Measurements from ENCODE around the gene TP53I11. TPM values are rescaled to one million over a fixed set of nuclear protein-coding genes. Genes with fewer than 3 reads are reported as not detected.

The TP53I11 gene
- total RNA-seq, 4 donors from 2014 or later, result 5.4 to 17.2 (median 12.8) TPM

DNA sequence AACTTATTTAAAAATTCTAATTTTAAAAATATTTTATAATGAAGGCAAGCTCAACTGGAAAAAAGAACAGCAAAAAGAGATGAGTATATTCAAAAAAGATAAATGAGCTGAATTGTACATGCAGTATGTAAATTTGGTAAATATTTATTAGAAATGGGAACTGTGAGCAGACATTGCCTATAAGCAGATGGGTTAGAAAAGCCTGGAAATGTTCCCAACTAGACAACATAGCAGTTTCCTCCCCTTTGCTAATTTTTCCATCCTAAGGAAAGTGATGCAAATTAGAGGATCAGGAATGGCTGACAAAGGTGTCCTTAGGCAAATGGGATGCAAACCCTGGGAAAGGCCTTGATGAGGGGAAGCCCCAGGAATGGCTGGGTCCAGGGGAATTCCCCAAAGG is 37.2 kb downstream of the TP53I11 start:
- no peaks in the 10 kb centered on the region for H3K9me3 ChIP-seq
- no peak for TF ChIP-seq POLR2A (IDR thresholded peaks at IDR 0.05)
- TF ChIP-seq, protein P1, sequence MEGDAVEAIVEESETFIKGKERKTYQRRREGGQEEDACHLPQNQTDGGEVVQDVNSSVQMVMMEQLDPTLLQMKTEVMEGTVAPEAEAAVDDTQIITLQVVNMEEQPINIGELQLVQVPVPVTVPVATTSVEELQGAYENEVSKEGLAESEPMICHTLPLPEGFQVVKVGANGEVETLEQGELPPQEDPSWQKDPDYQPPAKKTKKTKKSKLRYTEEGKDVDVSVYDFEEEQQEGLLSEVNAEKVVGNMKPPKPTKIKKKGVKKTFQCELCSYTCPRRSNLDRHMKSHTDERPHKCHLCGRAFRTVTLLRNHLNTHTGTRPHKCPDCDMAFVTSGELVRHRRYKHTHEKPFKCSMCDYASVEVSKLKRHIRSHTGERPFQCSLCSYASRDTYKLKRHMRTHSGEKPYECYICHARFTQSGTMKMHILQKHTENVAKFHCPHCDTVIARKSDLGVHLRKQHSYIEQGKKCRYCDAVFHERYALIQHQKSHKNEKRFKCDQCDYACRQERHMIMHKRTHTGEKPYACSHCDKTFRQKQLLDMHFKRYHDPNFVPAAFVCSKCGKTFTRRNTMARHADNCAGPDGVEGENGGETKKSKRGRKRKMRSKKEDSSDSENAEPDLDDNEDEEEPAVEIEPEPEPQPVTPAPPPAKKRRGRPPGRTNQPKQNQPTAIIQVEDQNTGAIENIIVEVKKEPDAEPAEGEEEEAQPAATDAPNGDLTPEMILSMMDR (IDR thresholded peaks at IDR 0.05 in 4 of 5, conservative IDR thresholded peaks at IDR 0.05 in 1 of 5), result no peak
- in situ Hi-C loops (cut with MboI; ENCODE audit: low sequenced_read_pairs in 4 of 4) (loop anchor here (5.0 to 25.0 kb wide), 4 partner anchors 291 to 424 kb away; no protein-coding TSS in a partner anchor), intact Hi-C loops (cut with DNase I; ENCODE audit: low total_unique reads) (loop anchor here (5.0 kb wide), 1 partner anchor 356 kb away; no protein-coding TSS in a partner anchor)
- ATAC-seq (no peak), DNase-seq (no peak)
- no peaks in the 10 kb centered on the region for H3K27me3 ChIP-seq
- no peaks in the 10 kb centered on the region for H3K36me3 ChIP-seq
- no peak overlapping the region for H3K4me3 ChIP-seq
- H3K27ac ChIP-seq, result no peak overlapping the region
- H3K4me1 ChIP-seq, result peaks cover 0 to 6% of the 10 kb centered on the region in 2 donors

DNA sequence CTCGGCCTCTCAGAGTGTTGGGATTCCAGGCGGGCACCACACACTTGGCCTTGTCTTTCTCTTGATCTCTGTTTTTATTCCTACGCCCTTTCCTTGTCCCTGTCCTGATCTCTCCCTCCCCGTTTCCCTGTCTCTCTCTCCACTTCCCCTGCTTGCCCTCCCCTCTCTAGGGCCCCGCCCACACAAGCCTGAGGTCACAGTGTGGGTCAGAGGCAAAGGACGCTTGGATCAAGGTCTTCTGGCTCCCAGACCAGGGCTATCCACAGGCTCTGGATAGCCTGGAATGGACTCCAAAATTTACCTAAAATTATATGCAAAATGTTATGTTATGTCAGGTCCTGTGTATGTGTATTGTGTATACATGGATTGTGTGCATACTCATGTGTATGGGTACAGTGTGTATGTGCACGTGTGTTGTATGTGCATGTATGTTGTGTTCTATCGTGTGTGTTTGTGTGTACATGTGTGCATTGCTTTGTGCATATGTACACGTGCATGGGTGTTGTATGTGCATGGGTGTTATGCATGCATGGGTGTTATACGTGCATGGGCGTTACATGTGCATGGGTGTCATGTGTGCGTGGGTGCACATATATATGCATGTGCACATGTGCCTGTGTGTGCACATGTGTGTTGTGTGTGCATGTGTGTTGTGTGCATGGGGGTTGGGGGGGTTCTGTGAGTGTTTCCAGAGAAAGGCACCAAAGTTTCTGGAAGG is 38.3 kb downstream of the TP53I11 start:
- Histone ChIP-seq H3K4me3 (no peak overlapping the region), H3K27ac (no peak overlapping the region), H3K27me3 (no peaks in the 10 kb centered on the region), H3K36me3 (no peaks in the 10 kb centered on the region), H3K4me1 (peaks cover 0 to 6% of the 10 kb centered on the region in 2 donors), H3K9me3 (no peaks in the 10 kb centered on the region)
- in situ Hi-C loops (cut with MboI; ENCODE audit: low sequenced_read_pairs in 4 of 4), result loop anchor here (5.0 to 25.0 kb wide), 4 partner anchors 290 to 425 kb away; no protein-coding TSS in a partner anchor
- intact Hi-C loops (cut with DNase I; ENCODE audit: low total_unique reads), result loop anchor here (5.0 kb wide), 1 partner anchor 355 kb away; no protein-coding TSS in a partner anchor
- TF ChIP-seq POLR2A (IDR thresholded peaks at IDR 0.05), result no peak
- TF ChIP-seq, protein P1 (IDR thresholded peaks at IDR 0.05 in 4 of 5, conservative IDR thresholded peaks at IDR 0.05 in 1 of 5), result no peak
- ATAC-seq (no peak), DNase-seq (no peak)

DNA sequence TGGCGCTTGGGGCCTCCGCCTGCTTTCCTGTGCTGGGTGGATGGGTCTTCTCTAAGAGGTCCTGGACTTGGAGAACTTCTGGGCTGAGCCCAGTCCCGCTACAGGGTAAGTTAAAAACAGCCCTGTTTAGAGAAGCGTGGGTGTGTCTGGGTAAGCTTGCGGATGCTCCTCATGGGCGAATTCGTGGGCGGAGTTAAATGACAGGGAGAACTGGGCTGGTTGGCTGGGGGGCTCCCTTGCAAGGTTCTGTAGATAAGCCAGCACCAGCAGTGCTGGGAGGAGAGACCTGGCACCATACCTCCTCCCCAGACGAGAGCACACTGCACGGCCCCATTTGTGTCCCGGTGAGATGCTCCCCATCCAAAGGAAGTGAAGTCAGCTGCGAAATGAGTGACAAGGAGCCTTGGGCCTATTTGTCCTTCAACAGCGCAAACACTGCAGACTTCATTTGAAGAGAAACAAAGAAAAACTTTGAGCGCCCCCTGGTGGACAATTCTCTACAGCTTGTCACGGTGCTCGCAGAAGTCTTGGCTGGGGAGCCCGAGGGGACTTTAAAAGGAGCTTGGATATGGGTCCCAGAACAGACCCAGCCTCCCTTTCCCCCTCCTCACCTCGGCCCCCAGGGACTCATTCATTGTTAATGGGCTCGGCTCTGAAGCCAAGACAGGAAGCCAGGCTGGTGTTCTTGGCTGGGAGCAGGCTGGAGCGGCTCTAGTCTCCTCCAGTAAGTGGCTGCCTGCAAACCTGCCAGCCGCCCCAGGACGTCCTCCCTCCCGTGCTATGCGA is 39.5 kb downstream of the TP53I11 start:
- H3K9me3 ChIP-seq, result no peaks in the 10 kb centered on the region
- intact Hi-C loops (cut with DNase I; ENCODE audit: low total_unique reads), result loop anchor here (1.0 to 5.0 kb wide), 3 partner anchors 183 to 354 kb away; no protein-coding TSS in a partner anchor
- peak; percentile 67 to 75 for DNase-seq
- H3K27ac ChIP-seq, result no peak overlapping the region
- H3K36me3 ChIP-seq, result no peaks in the 10 kb centered on the region
- TF ChIP-seq, protein P1 (IDR thresholded peaks at IDR 0.05 in 4 of 5, conservative IDR thresholded peaks at IDR 0.05 in 1 of 5), result peak; percentile 52 to 88 (median 80)
- no peak for TF ChIP-seq POLR2A (IDR thresholded peaks at IDR 0.05)
- H3K27me3 ChIP-seq, result no peaks in the 10 kb centered on the region
- in situ Hi-C loops (cut with MboI; ENCODE audit: low sequenced_read_pairs in 4 of 4), result loop anchor here (5.0 to 25.0 kb wide), 4 partner anchors 289 to 426 kb away; no protein-coding TSS in a partner anchor
- no peak overlapping the region for H3K4me3 ChIP-seq
- peak; percentile 86 to 94 for ATAC-seq
- H3K4me1 ChIP-seq, result peaks cover 0 to 6% of the 10 kb centered on the region in 2 donors

DNA sequence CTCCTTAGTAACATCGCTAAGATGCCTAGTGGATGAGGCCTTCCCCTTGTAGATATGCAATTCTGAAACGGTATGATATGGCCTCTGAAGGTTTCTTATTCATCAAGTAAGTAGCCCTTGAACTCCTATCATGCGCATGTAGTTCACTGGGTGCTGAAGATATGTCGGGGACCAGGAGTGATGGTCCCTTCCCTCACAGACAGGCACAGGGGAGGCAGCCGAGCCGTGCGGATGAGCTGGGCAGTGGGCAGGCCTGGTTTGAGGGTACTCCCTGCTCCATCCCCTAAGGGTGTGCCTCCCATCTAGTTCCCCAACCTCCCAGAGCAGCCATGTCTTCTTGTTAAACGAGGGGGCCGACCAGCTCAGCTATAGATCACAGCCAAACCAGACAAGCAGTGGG is 40.1 kb downstream of the TP53I11 start:
- intact Hi-C loops (cut with DNase I; ENCODE audit: low total_unique reads), result loop anchor here (5.0 kb wide), 1 partner anchor 353 kb away; no protein-coding TSS in a partner anchor
- H3K9me3 ChIP-seq, result no peaks in the 10 kb centered on the region
- ATAC-seq (no peak), DNase-seq (no peak)
- no peaks in the 10 kb centered on the region for H3K27me3 ChIP-seq
- TF ChIP-seq, protein P1 (IDR thresholded peaks at IDR 0.05 in 4 of 5, conservative IDR thresholded peaks at IDR 0.05 in 1 of 5), result no peak
- no peak for TF ChIP-seq POLR2A (IDR thresholded peaks at IDR 0.05)
- in situ Hi-C loops (cut with MboI; ENCODE audit: low sequenced_read_pairs in 4 of 4), result loop anchor here (5.0 to 25.0 kb wide), 4 partner anchors 288 to 427 kb away; no protein-coding TSS in a partner anchor
- H3K27ac ChIP-seq, result no peak overlapping the region
- no peaks in the 10 kb centered on the region for H3K36me3 ChIP-seq
- peaks cover 0 to 6% of the 10 kb centered on the region in 2 donors for H3K4me1 ChIP-seq
- H3K4me3 ChIP-seq, result no peak overlapping the region

All from gastrocnemius medialis (tissue), 4 donors.